Psoas muscle (tissue), 8 donors: ENCODE measurements around the gene SERPING1. TPM values are rescaled to one million over a fixed set of nuclear protein-coding genes. Genes with fewer than 3 reads are reported as not detected.

ENCODE experiments used
- ATAC-seq, 4 donors: fragments of 200-7000 bp; cut with Tn5 transposase; one replicate each; pipeline ENCODE4 v1.9.1; 2020; ENCODE audit warnings: moderate library complexity in 3 of 4, mild to moderate bottlenecking in 2 of 4
- DNase-seq, 2 donors: peaks; one replicate each; pipeline ENCODE4 v3.0.0-alpha.2; 2020
- H3K27ac ChIP-seq: fragments of 200-600 bp; one replicate; pipeline ENCODE4 v1.8.0; 2022
- H3K27me3 ChIP-seq, 3 donors: fragments of 200-600 bp in 1 of 3; one replicate each; pipeline versions ENCODE4 v1.6.1 to v1.8.0; 2013 to 2022; ENCODE audit warnings: low read length in 2 of 3, mild to moderate bottlenecking in 2 of 3, moderate library complexity in 1 of 3; ENCODE audit not compliant: insufficient read depth in 3 of 3
- H3K36me3 ChIP-seq, 2 donors: fragments of 200-600 bp in 1 of 2; one replicate each; pipeline versions ENCODE4 v1.6.1 to v1.8.0; 2013 to 2022; ENCODE audit warnings: low read depth in 1 of 2, mild to moderate bottlenecking in 1 of 2, moderate library complexity in 1 of 2; ENCODE audit not compliant: insufficient read depth in 1 of 2
- H3K4me1 ChIP-seq: fragments of 200-600 bp; one replicate; pipeline ENCODE4 v1.8.0; 2022
- H3K4me3 ChIP-seq: fragments of 200-600 bp; one replicate; pipeline ENCODE4 v1.8.0; 2022; ENCODE audit warnings: mild to moderate bottlenecking
- H3K9me3 ChIP-seq: fragments of 200-600 bp; one replicate; pipeline ENCODE4 v1.8.0; 2022
- WGBS, 3 donors: extraction: QIAGEN DNeasy Blood & Tissue Kit; methylation state at CpG; one replicate each; pipeline versions ENCODE4 v1.1.6 to v1.1.7; 2013; 5-methylcytosine and 5-hydroxymethylcytosine counted together
- intact Hi-C, 2 donors: fragments of 100-400 bp; cut with DNase I; formaldehyde crosslinking; loops; one replicate each; pipeline versions ENCODE4 v1.11.0 to v1.14.2; 2022
- polyA plus RNA-seq, 3 donors: library from polyadenylated mRNA; stranded (reverse); fragments of 200-250 nt; gene quantifications; one replicate each; pipeline ENCODE4 v1.2.3, GENCODE V29; 2013
- total RNA-seq, 4 donors: library from RNA; stranded (reverse); fragmentation: NEBNext Ultra II Directional in 2 of 4; extraction: Animal tissue kit (Norgen Biotek cat#: 25700) in 2 of 4; gene quantifications; one replicate each; pipeline versions ENCODE4 v1.2.1 to v1.2.4, GENCODE V29; 2021 to 2023
- TF ChIP-seq, protein P1 (sequence below): fragments of 200-600 bp; IDR thresholded peaks from one replicate; pipeline ENCODE4 v1.8.0; 2022; ENCODE audit warnings: antibody characterized with exemption
- donor health status: healthy with polysubstance abuse.
- donor health status: DM: no; HTN: no; CAD: no; lungs with moderate emphysema.
- donor health status: Bipolar disorder and iron deficiency.
- donor health status: healthy.
- donor health status: DM: yes; HTN: yes; CAD: no.
- donor health status: DM: no; HTN: no; CAD: no.
- donor health status: DM: no; HTN: no; CAD: no.
- donor health status: DM: yes; HTN: yes; CAD: no.

The SERPING1 gene
- total and polyA plus RNA-seq, 7 donors = 42.6 to 97.3 (median 69.8) TPM

DNA sequence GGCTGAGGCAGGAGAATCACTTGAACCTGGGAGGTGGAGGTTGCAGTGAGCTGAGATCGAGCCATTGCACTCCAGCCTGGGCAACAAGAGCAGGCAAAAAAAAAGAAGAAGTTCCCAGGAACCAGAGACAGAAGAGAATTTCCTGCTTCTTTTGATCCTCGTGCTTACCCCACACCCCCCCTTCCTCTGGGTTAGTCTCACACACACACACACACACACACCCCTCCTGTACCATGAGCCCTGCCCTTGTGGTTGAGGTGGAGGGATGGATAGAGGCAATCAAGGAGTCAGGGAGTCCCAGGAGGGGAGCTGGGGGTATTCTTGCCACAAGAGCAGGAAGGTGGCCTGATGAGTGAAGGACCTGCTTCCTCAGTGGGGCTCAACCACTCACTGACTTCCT lies 25.9 kb upstream of the SERPING1 start:
- ATAC-seq (no peak), DNase-seq (no peak)
- Histone ChIP-seq H3K27me3 (peaks cover 0 to 21% (median 0%) of the 10 kb centered on the region in 3 donors), H3K27ac (no peak overlapping the region), H3K36me3 (no peaks in the 10 kb centered on the region), H3K4me3 (no peak overlapping the region), H3K9me3 (no peaks in the 10 kb centered on the region), H3K4me1 (no peaks in the 10 kb centered on the region)
- 31 to 63% (median 56%) methylated on average over 1 to 2 of the region's 2 CpGs for WGBS, 3 donors
- TF ChIP-seq, protein P1, sequence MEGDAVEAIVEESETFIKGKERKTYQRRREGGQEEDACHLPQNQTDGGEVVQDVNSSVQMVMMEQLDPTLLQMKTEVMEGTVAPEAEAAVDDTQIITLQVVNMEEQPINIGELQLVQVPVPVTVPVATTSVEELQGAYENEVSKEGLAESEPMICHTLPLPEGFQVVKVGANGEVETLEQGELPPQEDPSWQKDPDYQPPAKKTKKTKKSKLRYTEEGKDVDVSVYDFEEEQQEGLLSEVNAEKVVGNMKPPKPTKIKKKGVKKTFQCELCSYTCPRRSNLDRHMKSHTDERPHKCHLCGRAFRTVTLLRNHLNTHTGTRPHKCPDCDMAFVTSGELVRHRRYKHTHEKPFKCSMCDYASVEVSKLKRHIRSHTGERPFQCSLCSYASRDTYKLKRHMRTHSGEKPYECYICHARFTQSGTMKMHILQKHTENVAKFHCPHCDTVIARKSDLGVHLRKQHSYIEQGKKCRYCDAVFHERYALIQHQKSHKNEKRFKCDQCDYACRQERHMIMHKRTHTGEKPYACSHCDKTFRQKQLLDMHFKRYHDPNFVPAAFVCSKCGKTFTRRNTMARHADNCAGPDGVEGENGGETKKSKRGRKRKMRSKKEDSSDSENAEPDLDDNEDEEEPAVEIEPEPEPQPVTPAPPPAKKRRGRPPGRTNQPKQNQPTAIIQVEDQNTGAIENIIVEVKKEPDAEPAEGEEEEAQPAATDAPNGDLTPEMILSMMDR = no peak
- intact Hi-C loops = no loop called here

DNA sequence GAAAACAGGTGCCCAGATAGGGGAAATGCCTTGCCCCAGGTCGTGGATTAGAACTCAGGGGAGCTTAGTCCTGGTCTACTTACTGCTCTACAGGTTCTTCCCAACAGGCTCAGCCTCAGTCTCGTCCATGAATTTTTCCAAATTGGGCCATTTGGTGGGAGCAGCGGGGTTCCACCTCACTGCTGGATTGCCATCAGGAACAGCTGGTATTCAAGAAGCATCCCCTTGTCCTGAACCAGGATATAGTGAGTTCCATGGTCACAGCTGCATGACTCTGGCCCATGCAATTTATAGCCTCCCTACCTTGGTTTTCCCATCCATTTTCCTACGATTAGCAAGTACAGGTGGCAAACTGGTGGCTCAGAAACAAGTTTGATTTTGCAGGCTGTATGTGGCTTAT lies 23.4 kb upstream of the SERPING1 start:
- Histone ChIP-seq H3K4me3 (no peak overlapping the region), H3K27ac (no peak overlapping the region), H3K9me3 (no peaks in the 10 kb centered on the region), H3K36me3 (no peaks in the 10 kb centered on the region), H3K27me3 (peaks cover 0 to 9% (median 0%) of the 10 kb centered on the region in 3 donors), H3K4me1 (no peaks in the 10 kb centered on the region)
- ATAC-seq (no peak), DNase-seq (no peak)
- intact Hi-C loops = no loop called here
- TF ChIP-seq, protein P1 = no peak
- WGBS, 3 donors = 44 to 54% (median 49%) methylated on average over 4 of the region's 4 CpGs

DNA sequence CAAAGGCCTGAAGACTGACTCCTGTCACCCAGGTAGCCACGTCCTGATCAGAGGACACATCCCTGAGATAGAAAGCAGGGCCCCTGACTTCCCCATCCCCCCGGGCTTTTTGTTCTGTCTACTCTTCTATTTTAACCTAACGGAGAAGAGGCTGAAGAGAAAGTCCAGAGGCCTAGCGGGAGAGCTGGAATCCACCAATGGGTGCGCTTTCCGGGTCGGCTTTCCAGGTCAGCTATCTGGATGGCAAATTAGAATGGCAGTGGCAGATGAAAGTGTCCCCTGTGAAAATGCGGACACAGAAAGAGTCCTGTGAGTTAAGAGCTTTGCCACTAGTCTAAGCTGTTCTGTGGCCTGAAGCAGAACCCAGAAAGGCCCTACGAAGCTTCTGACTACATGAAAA lies 13.1 kb upstream of the SERPING1 start:
- no peaks in the 10 kb centered on the region for H3K9me3 ChIP-seq
- H3K36me3 ChIP-seq = no peaks in the 10 kb centered on the region
- no peak for DNase-seq
- no peak overlapping the region for H3K4me3 ChIP-seq
- TF ChIP-seq, protein P1 = no peak
- no peak for ATAC-seq
- intact Hi-C loops = no loop called here
- H3K27ac ChIP-seq = no peak overlapping the region
- no peaks in the 10 kb centered on the region for H3K4me1 ChIP-seq
- H3K27me3 ChIP-seq = peaks cover 0 to 3% (median 0%) of the 10 kb centered on the region in 3 donors
- 78 to 83% (median 83%) methylated on average over 9 of the region's 9 CpGs for WGBS, 3 donors

DNA sequence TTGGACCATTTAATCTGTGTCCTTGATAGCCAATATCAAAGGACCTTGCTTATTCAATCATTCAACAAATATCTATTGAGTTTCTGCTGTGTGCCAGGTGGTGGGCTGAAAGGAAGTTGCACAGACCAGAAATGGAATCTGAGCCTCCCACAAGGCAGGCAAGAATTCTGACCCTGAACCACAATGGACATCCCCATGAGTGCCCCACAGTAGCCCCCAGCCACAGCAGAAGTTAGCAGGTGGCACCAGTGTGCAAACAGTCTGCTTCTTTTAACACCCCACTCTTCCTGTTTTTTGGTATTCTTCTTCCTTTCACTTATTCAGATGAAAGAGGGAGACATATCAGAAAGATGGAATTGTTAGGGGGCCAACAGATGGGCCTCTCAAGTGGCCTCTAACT lies 12.2 kb upstream of the SERPING1 start:
- ATAC-seq (no peak), DNase-seq (no peak)
- no peak overlapping the region for H3K4me3 ChIP-seq
- TF ChIP-seq, protein P1 = no peak
- no peaks in the 10 kb centered on the region for H3K9me3 ChIP-seq
- no peaks in the 10 kb centered on the region for H3K36me3 ChIP-seq
- no peaks in the 10 kb centered on the region for H3K4me1 ChIP-seq
- H3K27ac ChIP-seq = no peak overlapping the region
- intact Hi-C loops = no loop called here
- H3K27me3 ChIP-seq = peaks cover 0 to 3% (median 0%) of the 10 kb centered on the region in 3 donors

DNA sequence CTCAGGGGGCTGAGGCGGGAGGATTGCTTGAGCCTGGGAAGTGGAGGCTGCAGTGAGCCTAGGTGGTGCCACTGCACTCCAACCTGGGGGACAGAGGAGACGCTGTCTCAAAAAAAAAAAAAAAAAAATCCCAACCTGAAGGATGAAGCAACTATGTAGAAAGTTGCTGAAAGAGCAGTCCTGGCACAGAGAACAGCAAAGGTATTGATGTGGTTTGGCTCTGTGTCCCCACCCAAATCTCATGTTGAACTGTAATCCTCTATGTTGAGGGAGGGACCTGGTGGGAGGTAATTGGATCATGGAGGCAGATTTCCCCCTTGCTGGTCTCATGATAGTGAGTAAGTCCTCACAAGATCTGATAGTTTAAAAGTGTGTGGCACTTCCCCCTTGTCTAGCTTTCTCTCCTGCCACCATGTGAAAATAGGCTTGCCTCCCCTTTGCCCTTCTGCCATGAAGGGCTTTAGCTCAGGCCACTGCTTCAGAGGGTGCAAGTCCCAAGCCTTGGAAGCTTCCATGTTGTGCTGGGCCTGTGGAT lies 10.7 kb upstream of the SERPING1 start:
- DNase-seq (no peak), ATAC-seq (no peak)
- peaks cover 0 to 3% (median 0%) of the 10 kb centered on the region in 3 donors for H3K27me3 ChIP-seq
- H3K4me1 ChIP-seq = no peaks in the 10 kb centered on the region
- intact Hi-C loops = no loop called here
- H3K36me3 ChIP-seq = no peaks in the 10 kb centered on the region
- 39 to 50% (median 48%) methylated on average over 2 of the region's 2 CpGs for WGBS, 3 donors
- no peak overlapping the region for H3K27ac ChIP-seq
- no peak overlapping the region for H3K4me3 ChIP-seq
- no peaks in the 10 kb centered on the region for H3K9me3 ChIP-seq
- TF ChIP-seq, protein P1 = no peak
